ENCODE data around the gene MON1B. TPM values are rescaled to one million over a fixed set of nuclear protein-coding genes. Genes with fewer than 3 reads are reported as not detected.

Gene MON1B
- total and polyA plus RNA-seq, 2 donors from 2014 or later: 10.6 to 65.6 TPM

GRCh38 chr16:77166726-77167125 lies 24.3 kb upstream of the MON1B start:
- no peak overlapping the region for H3K4me3 ChIP-seq (ENCODE audit: low read length in 3 of 3)
- H3K27me3 ChIP-seq (ENCODE audit: control insufficient read depth, insufficient read depth, low read length): no peaks in the 10 kb centered on the region
- H3K9ac ChIP-seq (ENCODE audit: low read length in 3 of 3): no peak overlapping the region
- TF ChIP-seq CTCF (IDR thresholded peaks at IDR 0.05; ENCODE audit: borderline replicate concordance, extremely low read depth, insufficient read depth): no peak
- DNase-seq (no peak), FAIRE-seq (no peak)
- no peak overlapping the region for H3K27ac ChIP-seq (ENCODE audit: low read depth in 2 of 2, low read length in 2 of 2)
- no peaks in the 10 kb centered on the region for H3K36me3 ChIP-seq (ENCODE audit: control insufficient read depth in 2 of 3, insufficient read depth in 3 of 3, low read length in 3 of 3)
- intact Hi-C loops (cut with DNase I): no loop called here
- no peaks in the 10 kb centered on the region for H3K4me1 ChIP-seq (ENCODE audit: control insufficient read depth in 2 of 3, insufficient read depth in 2 of 3, low read depth in 1 of 3, low read length in 3 of 3)
- H3K9me3 ChIP-seq (ENCODE audit: control insufficient read depth in 2 of 3, insufficient read depth in 1 of 3, low read length in 3 of 3): no peaks in the 10 kb centered on the region

- no peak for TF ChIP-seq CTCF (IDR thresholded peaks at IDR 0.05; ENCODE audit: borderline replicate concordance, extremely low read depth, insufficient read depth)
These were observed 22.1 kb upstream of the MON1B start for GRCh38 chr16:77168901-77169300.

GRCh38 chr16:77169650-77170236 lies 21.2 kb upstream of the MON1B start:
- no peak overlapping the region for H3K4me3 ChIP-seq (ENCODE audit: low read length in 3 of 3)
- TF ChIP-seq CTCF (IDR thresholded peaks at IDR 0.05; ENCODE audit: borderline replicate concordance, extremely low read depth, insufficient read depth): peak; percentile 36
- no peak overlapping the region for H3K9ac ChIP-seq (ENCODE audit: low read length in 3 of 3)
- DNase-seq (peak in 3 of 5 donors; percentile 39 to 70 (median 49)), FAIRE-seq (no peak)
- H3K4me1 ChIP-seq (ENCODE audit: control insufficient read depth in 2 of 3, insufficient read depth in 2 of 3, low read depth in 1 of 3, low read length in 3 of 3): no peaks in the 10 kb centered on the region
- no peaks in the 10 kb centered on the region for H3K36me3 ChIP-seq (ENCODE audit: control insufficient read depth in 2 of 3, insufficient read depth in 3 of 3, low read length in 3 of 3)
- intact Hi-C loops (cut with DNase I): loop anchor here (10.0 kb wide), 1 partner anchor 1375 kb away; no protein-coding TSS in a partner anchor
- no peak overlapping the region for H3K27ac ChIP-seq (ENCODE audit: low read depth in 2 of 2, low read length in 2 of 2)
- no peaks in the 10 kb centered on the region for H3K27me3 ChIP-seq (ENCODE audit: control insufficient read depth, insufficient read depth, low read length)
- no peaks in the 10 kb centered on the region for H3K9me3 ChIP-seq (ENCODE audit: control insufficient read depth in 2 of 3, insufficient read depth in 1 of 3, low read length in 3 of 3)

More at GRCh38 chr16:77168901-77169300, 22.1 kb upstream of the MON1B start:
- intact Hi-C loops (cut with DNase I): no loop called here
- Histone ChIP-seq H3K9ac (ENCODE audit: low read length in 3 of 3) (no peak overlapping the region), H3K27me3 (ENCODE audit: control insufficient read depth, insufficient read depth, low read length) (no peaks in the 10 kb centered on the region), H3K9me3 (ENCODE audit: control insufficient read depth in 2 of 3, insufficient read depth in 1 of 3, low read length in 3 of 3) (no peaks in the 10 kb centered on the region), H3K4me1 (ENCODE audit: control insufficient read depth in 2 of 3, insufficient read depth in 2 of 3, low read depth in 1 of 3, low read length in 3 of 3) (no peaks in the 10 kb centered on the region), H3K4me3 (ENCODE audit: low read length in 3 of 3) (no peak overlapping the region), H3K36me3 (ENCODE audit: control insufficient read depth in 2 of 3, insufficient read depth in 3 of 3, low read length in 3 of 3) (no peaks in the 10 kb centered on the region), H3K27ac (ENCODE audit: low read depth in 2 of 2, low read length in 2 of 2) (no peak overlapping the region)
- DNase-seq (no peak), FAIRE-seq (no peak)

GRCh38 chr16:77170805-77171204 lies 20.2 kb upstream of the MON1B start:
- H3K27ac ChIP-seq (ENCODE audit: low read depth in 2 of 2, low read length in 2 of 2): no peak overlapping the region
- no peak overlapping the region for H3K4me3 ChIP-seq (ENCODE audit: low read length in 3 of 3)
- H3K36me3 ChIP-seq (ENCODE audit: control insufficient read depth in 2 of 3, insufficient read depth in 3 of 3, low read length in 3 of 3): no peaks in the 10 kb centered on the region
- intact Hi-C loops (cut with DNase I): loop anchor here (10.0 kb wide), 1 partner anchor 1376 kb away; no protein-coding TSS in a partner anchor
- DNase-seq (no peak), FAIRE-seq (no peak)
- H3K9me3 ChIP-seq (ENCODE audit: control insufficient read depth in 2 of 3, insufficient read depth in 1 of 3, low read length in 3 of 3): no peaks in the 10 kb centered on the region
- TF ChIP-seq CTCF (IDR thresholded peaks at IDR 0.05; ENCODE audit: borderline replicate concordance, extremely low read depth, insufficient read depth): no peak
- H3K4me1 ChIP-seq (ENCODE audit: control insufficient read depth in 2 of 3, insufficient read depth in 2 of 3, low read depth in 1 of 3, low read length in 3 of 3): no peaks in the 10 kb centered on the region
- H3K9ac ChIP-seq (ENCODE audit: low read length in 3 of 3): no peak overlapping the region
- H3K27me3 ChIP-seq (ENCODE audit: control insufficient read depth, insufficient read depth, low read length): no peaks in the 10 kb centered on the region

Measured in kidney (tissue), 14 donors.